GM18517 (cell line): Measurements from ENCODE around the gene RAB24.
A peak's percentile ranks its signal among the peaks of the same experiment; 100 is the strongest.
"Not testable (repeated sequence)": the region's sequence is repeated elsewhere in the genome, so short reads cannot be mapped to it uniquely, and the experiment has no call there.

Experiments
- ATAC-seq: cut with Tn5 transposase; IDR thresholded peaks from one replicate; pipeline ENCODE4 v1.9.1; 2021; ENCODE audit warnings: mild to moderate bottlenecking, moderate library complexity; ENCODE audit not compliant: unreplicated experiment

RAB24 gene

DNA sequence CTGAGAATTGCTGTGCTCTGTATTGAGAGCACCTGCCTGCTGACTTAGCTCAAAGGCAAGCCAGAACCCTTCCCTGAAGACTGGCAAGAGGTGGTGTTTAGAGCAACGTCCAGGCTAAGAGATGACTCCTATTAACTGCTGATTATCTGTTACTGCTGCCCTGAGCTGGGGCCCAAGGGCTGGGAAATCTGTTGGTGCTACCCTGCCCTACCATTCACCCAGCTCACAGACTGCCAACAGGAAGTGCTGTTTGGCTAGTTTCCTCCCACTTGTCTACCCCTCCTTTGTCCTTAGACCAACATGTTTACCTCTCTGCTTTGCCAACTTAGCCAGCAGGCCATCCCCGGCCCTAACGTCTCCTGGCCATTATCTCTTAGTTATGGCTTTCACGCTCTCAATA lies 6.9 kb downstream of the RAB24 start:
- no peak for ATAC-seq

GRCh38 chr5:177295924-177296323 lies 7.6 kb downstream of the RAB24 start:
- no peak for ATAC-seq

DNA sequence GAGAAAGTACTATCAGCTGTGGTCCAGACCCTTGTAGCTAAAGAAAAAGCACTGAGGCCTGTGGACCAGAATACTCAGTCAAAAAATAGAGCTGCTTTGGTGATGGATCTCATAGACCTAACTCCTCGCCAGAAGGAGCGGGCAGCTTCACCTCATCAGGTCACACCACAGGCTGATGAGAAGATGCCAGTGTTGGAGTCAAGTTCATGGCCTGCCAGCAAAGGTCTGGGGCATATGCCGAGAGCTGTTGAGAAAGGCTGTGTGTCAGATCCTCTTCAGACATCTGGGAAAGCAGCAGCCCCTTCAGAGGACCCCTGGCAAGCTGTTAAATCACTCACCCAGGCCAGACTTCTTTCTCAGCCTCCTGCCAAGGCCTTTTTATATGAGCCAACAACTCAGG lies 8.9 kb downstream of the RAB24 start:
- ATAC-seq = no peak

- ATAC-seq = no peak
These were observed 9.5 kb downstream of the RAB24 start for GRCh38 chr5:177293819-177294581.

DNA sequence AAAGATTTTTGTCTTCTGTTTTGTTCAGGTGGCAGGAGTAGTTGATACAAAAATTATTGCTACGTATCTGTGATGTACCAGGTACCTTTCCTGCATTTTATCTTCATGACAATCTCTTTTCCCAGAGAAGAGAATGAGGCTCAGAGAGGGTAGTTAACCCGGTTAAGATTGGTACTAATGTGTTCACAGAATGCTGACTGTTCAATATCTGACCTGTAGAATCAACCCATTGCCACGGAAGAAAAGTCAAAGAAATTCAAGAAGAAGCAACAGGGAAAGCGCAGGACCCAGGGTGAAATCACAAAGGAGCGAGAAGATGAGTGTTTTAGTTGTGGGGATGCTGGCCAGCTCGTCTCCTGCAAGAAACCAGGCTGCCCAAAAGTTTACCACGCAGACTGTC lies 11.8 kb downstream of the RAB24 start:
- no peak for ATAC-seq

- peak; percentile 60 for ATAC-seq
These were observed 12.5 kb downstream of the RAB24 start for GRCh38 chr5:177290816-177291596.

DNA sequence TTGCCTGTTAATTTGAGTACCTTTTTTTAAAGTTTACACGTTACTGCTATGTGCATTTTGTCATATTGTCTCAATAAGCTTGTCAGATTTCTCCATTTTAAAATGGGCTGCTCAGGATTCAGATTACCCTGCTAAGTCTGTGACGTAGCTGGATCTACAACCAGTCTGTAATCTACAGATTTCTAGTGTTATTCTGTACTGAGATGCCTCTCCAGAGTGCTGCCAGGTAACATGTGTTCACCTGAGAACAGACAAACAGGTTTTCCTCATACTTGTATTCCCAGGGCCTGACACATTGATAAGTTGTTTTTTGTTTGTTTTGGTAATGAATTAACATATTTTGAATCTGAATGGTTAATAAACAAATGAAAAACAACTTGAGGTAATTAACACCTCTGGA lies 15.3 kb downstream of the RAB24 start:
- no peak for ATAC-seq

DNA sequence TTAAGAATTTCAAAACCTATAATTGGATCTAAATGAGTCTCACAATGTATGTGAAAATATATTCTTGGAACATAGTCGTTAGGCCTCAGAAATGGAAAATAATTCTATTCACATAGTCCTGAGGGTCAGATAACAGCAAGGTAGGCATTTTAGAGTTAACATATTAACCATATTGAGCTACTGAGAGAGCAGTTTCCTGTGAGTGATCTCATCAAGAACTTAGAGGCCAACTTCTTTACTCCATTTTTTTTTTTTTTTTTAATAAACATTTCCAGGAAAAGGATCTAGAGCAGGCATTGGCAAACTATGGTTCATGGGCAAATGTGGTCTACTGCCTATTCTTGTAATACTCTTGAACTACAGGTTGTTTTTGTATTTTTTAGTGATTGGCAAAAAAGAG lies 26.6 kb downstream of the RAB24 start:
- no peak for ATAC-seq

- no peak for ATAC-seq
These were observed 27.6 kb downstream of the RAB24 start for GRCh38 chr5:177275883-177276282.

- no peak for ATAC-seq
These were observed 32.4 kb downstream of the RAB24 start for GRCh38 chr5:177271113-177271512.

- no peak for ATAC-seq
These were observed 32.9 kb downstream of the RAB24 start for GRCh38 chr5:177270653-177271052.

GRCh38 chr5:177269976-177270375 lies 33.5 kb downstream of the RAB24 start:
- no peak for ATAC-seq

DNA sequence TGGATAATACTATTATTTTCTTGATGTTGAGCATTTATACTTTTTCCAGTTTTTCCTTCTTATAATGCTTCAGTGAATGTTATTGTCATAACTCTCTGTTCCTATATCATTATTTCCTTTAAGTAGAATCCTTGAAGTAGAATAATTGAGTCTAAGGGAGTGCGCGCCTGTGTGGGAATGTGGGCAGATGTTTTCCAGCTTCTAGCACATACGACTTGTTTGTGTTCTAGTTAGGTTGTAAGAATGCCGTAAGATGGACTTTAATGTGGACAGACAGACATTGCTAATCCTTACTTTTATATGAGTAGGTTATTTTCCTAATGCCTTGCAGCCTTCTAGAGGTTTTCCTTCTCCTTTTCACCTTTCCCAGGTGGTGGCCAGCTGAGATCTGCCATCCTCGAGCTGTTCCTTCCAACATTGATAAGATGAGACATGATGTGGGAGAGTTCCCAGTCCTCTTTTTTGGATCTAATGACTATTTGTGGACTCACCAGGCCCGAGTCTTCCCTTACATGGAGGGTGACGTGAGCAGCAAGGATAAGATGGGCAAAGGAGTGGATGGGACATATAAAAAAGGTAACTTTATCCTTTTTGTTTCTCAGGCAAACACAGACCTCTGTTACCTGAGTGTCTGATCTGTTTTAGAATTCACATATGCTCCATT lies 34.2 kb downstream of the RAB24 start:
- ATAC-seq = no peak

- ATAC-seq = no peak
These were observed 38.1 kb downstream of the RAB24 start for GRCh38 chr5:177265395-177265794.

- ATAC-seq = no peak
These were observed 39.3 kb downstream of the RAB24 start for GRCh38 chr5:177264178-177264577.

GRCh38 chr5:177261510-177261909 lies 42.0 kb downstream of the RAB24 start:
- no peak for ATAC-seq

DNA sequence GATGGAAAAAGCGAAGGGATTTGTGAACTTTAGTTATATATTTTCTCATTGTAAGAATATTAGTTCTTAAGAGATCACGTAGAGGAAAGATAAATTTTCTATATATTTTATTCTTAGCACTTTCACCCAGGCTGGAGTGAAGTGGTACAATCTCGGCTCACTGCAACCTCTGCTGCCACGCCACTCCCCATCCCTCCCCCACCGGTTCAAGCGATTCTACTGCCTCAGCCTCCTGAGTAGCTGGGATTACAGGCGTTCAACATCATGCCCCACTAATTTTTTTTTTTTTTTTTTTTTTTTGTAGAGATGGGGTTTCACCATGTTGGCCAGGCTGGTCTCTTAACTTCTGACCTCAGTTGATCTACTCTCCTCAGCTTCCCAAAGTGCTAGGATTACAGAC lies 42.6 kb downstream of the RAB24 start:
- no peak for ATAC-seq

DNA sequence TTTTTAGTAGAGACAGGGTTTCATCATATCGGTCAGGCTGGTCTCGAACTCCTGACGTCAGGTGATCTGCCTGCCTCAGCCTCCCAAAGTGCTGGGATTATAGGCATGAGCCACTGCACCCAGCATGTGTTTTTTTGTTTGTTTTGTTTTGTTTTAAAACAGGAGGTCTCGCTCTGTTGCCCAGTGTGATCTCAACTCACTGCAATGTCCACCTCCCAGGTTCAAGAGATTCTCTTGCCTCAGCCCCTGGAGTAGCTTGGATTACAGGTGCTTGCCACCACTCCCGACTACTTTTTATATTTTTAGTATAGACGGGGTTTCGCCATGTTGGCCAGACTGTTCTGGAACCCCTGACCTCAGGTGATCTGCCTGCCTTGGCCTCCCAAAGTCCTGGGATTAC lies 44.8 kb downstream of the RAB24 start:
- ATAC-seq = not testable (repeated sequence)

DNA sequence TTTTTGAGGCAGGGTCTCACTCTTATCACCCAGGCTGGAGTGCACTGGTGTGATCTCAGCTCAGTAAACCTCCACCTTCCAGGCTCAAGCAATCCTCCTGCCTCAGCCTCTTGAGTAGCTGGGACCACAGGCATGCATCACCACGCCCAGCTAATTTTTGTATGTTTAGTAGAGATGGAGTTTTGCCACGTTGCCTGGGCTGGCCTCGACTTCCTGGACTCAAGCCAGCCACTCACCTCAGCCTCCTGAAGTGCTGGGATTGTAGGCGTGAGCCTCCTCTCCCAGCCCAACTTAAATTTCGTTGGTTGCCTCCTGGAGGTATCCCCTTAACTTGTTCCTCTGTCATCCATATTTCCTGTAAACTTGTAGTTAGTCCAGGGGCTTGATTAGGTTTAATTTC lies 47.2 kb downstream of the RAB24 start:
- ATAC-seq = no peak

DNA sequence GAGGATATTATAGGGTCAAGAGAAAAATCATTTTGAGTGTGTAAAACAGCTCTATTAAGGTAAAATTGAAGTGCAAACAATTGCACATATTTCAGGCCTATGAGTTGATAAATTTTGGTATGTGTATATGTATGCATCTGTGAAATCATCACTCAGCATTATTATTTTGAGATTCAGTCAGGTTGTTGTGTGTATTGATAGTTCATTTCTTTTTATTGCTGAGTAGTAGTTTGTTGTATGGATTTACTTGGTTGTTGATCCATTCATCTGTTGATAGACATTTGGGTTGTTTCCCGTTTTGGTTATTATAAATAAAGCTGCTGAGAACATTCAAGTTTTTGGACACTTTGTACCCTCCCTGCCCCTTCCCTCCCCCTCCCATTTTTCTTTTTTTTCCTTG lies 50.3 kb downstream of the RAB24 start:
- ATAC-seq = no peak
